Measurements from ENCODE around the gene G6PC1.

DNA sequence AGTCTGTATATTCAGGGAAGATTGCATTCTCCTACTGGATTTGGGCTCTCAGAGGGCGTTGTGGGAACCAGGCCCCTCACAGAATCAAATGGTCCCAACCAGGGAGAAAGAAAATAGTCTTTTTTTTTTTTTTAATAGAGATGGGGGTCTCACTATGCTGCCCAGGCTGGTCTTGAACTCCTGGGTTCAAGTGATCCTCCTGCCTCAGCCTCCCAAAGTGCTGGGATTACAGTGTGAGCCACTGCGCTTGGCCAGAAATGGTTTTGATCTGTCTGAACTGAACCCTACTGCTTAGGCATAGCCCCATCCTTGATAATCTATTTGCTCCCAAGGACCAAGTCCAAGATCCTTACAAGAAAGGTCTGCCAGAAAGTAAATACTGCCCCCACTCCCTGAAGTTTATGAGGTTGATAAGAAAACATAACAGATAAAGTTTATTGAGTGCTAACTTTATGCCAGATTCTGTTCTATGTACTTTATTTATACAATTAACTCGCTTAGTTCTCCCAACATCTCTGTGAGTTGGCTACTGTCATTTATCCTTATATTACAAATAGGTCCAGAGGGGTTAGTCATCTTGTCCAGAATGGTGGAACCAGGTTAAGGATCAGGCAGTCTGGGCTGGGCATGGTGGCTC, 13.5 kb downstream of the G6PC1 start:
- TF ChIP-seq EZH2phosphoT487 (IDR thresholded peaks at IDR 0.05; ENCODE audit: low read depth): no peak
- TF ChIP-seq, protein P1, sequence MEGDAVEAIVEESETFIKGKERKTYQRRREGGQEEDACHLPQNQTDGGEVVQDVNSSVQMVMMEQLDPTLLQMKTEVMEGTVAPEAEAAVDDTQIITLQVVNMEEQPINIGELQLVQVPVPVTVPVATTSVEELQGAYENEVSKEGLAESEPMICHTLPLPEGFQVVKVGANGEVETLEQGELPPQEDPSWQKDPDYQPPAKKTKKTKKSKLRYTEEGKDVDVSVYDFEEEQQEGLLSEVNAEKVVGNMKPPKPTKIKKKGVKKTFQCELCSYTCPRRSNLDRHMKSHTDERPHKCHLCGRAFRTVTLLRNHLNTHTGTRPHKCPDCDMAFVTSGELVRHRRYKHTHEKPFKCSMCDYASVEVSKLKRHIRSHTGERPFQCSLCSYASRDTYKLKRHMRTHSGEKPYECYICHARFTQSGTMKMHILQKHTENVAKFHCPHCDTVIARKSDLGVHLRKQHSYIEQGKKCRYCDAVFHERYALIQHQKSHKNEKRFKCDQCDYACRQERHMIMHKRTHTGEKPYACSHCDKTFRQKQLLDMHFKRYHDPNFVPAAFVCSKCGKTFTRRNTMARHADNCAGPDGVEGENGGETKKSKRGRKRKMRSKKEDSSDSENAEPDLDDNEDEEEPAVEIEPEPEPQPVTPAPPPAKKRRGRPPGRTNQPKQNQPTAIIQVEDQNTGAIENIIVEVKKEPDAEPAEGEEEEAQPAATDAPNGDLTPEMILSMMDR (IDR thresholded peaks at IDR 0.05; ENCODE audit: low read depth, low read length): no peak

Data from OCI-LY3 (cell line).